Large intestine (tissue), 3 donors: ENCODE measurements around the gene GNG10. TPM values are rescaled to one million over a fixed set of nuclear protein-coding genes. Genes with fewer than 3 reads are reported as not detected.

ENCODE experiments used
- DNase-seq, 2 donors: peaks; one replicate each; pipeline versions ENCODE4 v3.0.0 to v3.0.0-alpha.2; 2013
- H3K27ac ChIP-seq: one replicate; pipeline ENCODE4 v1.5.1; 2013; ENCODE audit warnings: low read length
- H3K27me3 ChIP-seq: 2 replicates; pipeline ENCODE4 v1.6.1; 2013; ENCODE audit warnings: low read length; ENCODE audit not compliant: control insufficient read depth, insufficient read depth
- H3K36me3 ChIP-seq: 2 replicates; pipeline ENCODE4 v1.6.1; 2013; ENCODE audit warnings: low read length; ENCODE audit not compliant: control insufficient read depth, insufficient read depth
- H3K4me1 ChIP-seq: one replicate; pipeline ENCODE4 v1.6.1; 2013; ENCODE audit warnings: low read length; ENCODE audit not compliant: control insufficient read depth, insufficient read depth
- H3K4me3 ChIP-seq: one replicate; pipeline ENCODE4 v1.5.1; 2013; ENCODE audit warnings: low read length
- H3K9me3 ChIP-seq: one replicate; pipeline ENCODE4 v1.6.1; 2013; ENCODE audit warnings: mild to moderate bottlenecking, low read depth, low read length, moderate library complexity; ENCODE audit not compliant: control insufficient read depth
- WGBS: methylation state at CpG from one replicate; pipeline ENCODE4 v1.1.5; 2013; ENCODE audit warnings: low lambda C conversion rate; ENCODE audit not compliant: insufficient coverage; 5-methylcytosine and 5-hydroxymethylcytosine counted together
- polyA plus RNA-seq: library from polyadenylated mRNA; unstranded; fragments of 120-200 nt; gene quantifications from one replicate; pipeline ENCODE4 v1.2.1, GENCODE V29; 2013

Gene GNG10
- polyA plus RNA-seq, 1 donor, result 51.5 TPM

DNA sequence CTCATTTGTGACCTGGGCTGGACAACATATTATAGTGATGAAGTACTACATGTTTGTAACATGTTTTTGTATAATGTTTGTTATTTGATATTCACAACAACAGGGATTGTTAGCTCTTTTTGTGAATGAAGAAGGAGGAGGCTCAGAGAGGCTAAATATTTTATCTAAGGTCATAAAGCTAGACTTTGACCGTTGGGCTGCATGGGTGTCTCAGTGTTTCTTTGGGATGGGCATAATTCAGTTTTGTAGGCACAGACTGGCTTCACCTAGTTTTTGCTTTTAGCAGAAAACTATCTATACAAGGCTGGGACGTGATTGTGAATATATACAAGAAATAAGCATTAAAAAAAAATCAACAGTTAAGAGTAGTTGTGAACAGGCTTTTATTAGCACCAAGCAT is 15.0 kb upstream of the GNG10 start:
- H3K4me3 ChIP-seq, result no peak overlapping the region

DNA sequence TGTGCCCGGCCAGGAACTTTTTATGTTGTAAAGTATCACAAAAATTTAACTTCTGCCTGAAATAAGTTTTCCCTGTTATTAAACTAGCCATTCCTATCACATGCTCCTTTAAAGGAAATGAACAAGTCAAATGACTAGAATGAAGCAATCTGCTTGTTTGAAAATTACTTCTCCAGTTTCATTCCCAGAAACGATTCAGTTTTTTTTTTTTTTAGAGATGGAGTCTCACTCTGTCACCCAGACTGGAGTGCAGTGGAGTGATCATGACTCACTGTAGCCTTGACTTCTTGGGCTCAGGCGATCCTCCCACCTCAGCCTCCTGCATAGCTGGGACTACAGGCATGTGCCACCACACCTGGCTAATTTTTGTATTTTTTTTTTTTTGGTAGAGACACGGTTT is 13.3 kb upstream of the GNG10 start:
- Histone ChIP-seq H3K4me1 (no peaks in the 10 kb centered on the region), H3K36me3 (peaks cover 17% of the 10 kb centered on the region), H3K27ac (no peak overlapping the region), H3K27me3 (no peaks in the 10 kb centered on the region), H3K4me3 (no peak overlapping the region), H3K9me3 (no peaks in the 10 kb centered on the region)
- DNase-seq, result no peak
- WGBS, result 100% methylated on average over 1 of the region's 4 CpGs

More for the DNA sequence above, 15.0 kb upstream of the GNG10 start:
- Histone ChIP-seq H3K9me3 (no peaks in the 10 kb centered on the region), H3K27ac (no peak overlapping the region), H3K4me1 (no peaks in the 10 kb centered on the region), H3K36me3 (peaks cover 17% of the 10 kb centered on the region), H3K27me3 (no peaks in the 10 kb centered on the region)
- 88% methylated on average over 1 of the region's 2 CpGs for WGBS
- DNase-seq, result no peak

DNA sequence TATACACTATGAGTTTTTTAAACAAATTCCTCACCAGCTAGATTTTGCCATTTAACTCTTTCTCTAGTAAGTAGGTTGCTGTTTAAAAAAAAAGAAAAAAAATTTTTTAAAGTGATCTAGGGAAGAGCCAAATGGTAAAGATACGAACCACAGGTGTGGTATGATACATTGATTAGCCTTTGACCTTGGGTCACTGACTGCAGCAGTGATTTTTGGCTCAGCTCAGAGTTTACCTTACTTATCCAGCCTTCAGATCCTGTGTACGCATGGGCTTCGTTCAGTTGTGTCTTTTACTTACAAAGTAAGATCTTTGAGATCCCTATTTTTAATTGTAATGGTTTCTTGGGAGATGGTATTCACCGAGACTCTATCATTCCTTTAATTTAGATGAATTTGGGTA is 12.4 kb upstream of the GNG10 start:
- Histone ChIP-seq H3K27ac (no peak overlapping the region), H3K4me1 (no peaks in the 10 kb centered on the region), H3K9me3 (no peaks in the 10 kb centered on the region), H3K36me3 (peaks cover 18% of the 10 kb centered on the region), H3K4me3 (no peak overlapping the region), H3K27me3 (no peaks in the 10 kb centered on the region)
- no peak for DNase-seq
- WGBS, result 51% methylated on average over 3 of the region's 4 CpGs

DNA sequence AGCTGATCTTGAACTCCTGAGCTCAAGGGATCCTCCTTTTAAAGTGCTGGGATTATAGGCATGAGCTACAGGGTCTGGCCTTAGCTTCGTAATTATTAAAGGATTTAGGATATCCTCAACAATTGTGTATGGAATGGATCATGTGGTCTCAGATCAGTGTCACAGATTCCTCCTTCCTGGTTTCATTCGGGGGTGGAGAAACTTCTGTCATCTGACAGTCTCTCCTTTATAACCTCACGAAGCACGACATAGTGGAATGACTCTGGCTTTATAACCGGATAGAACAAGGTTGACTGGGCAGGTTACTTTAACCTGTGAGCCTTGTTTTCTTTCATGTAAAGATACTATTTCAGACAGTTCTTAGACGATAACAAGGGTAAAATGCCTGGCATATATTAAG is 4.4 kb upstream of the GNG10 start:
- Histone ChIP-seq H3K4me3 (no peak overlapping the region), H3K4me1 (peaks cover 12% of the 10 kb centered on the region), H3K27me3 (no peaks in the 10 kb centered on the region), H3K9me3 (no peaks in the 10 kb centered on the region), H3K36me3 (peaks cover 12% of the 10 kb centered on the region), H3K27ac (peak overlapping the region; percentile 87)
- no CpG with 5 or more reads among the region's 6 CpGs for WGBS
- DNase-seq, result peak; percentile 83 to 93

DNA sequence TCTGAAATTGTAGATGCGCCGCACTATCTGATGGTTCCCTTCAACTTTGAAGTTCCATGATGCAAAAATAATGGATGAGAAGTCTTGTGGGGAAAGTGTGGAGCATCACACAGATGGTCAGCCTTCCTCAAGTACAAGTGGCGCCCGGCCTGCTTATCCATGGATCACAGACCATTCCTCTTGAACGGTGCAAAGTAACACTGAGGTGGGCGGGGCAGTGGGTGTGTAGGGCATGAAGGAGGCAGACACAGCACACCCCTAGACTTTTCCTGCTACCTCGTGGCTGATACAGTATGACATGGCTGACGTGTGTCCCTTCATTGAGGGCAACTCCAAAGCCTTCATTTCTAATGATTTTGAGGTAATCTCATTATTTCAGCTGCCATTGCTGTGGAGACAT is 2.5 kb upstream of the GNG10 start:
- WGBS, result no CpG with 5 or more reads among the region's 8 CpGs
- no peaks in the 10 kb centered on the region for H3K9me3 ChIP-seq
- H3K36me3 ChIP-seq, result peaks cover 10% of the 10 kb centered on the region
- H3K4me1 ChIP-seq, result peaks cover 22% of the 10 kb centered on the region
- H3K27me3 ChIP-seq, result no peaks in the 10 kb centered on the region
- no peak overlapping the region for H3K27ac ChIP-seq
- peak in 1 of 2 donors; percentile 60 for DNase-seq
- no peak overlapping the region for H3K4me3 ChIP-seq

DNA sequence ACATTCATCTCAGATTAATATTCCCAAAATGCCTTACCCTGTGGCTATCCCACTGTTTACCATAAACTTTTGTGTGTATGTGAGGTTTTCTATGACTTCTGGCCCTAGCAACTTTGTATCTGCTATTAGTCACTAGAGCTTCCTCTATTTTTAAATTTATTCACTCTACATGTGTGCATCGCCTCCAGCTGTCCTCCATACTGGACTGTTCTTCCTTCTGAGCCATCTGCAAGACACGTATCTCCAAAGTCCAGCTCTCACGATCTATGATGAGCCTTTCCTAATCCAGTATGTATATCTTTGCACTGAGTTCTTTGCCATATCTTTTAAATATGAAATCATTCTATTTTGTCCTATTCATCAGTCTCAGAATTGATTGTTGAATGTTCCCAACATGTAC is 1.7 kb upstream of the GNG10 start:
- H3K27me3 ChIP-seq, result no peaks in the 10 kb centered on the region
- H3K4me3 ChIP-seq, result no peak overlapping the region
- H3K4me1 ChIP-seq, result peaks cover 22% of the 10 kb centered on the region
- no peak for DNase-seq
- no peak overlapping the region for H3K27ac ChIP-seq
- H3K36me3 ChIP-seq, result peaks cover 9% of the 10 kb centered on the region
- no peaks in the 10 kb centered on the region for H3K9me3 ChIP-seq
- WGBS, result 100% methylated on average over 2 of the region's 3 CpGs

DNA sequence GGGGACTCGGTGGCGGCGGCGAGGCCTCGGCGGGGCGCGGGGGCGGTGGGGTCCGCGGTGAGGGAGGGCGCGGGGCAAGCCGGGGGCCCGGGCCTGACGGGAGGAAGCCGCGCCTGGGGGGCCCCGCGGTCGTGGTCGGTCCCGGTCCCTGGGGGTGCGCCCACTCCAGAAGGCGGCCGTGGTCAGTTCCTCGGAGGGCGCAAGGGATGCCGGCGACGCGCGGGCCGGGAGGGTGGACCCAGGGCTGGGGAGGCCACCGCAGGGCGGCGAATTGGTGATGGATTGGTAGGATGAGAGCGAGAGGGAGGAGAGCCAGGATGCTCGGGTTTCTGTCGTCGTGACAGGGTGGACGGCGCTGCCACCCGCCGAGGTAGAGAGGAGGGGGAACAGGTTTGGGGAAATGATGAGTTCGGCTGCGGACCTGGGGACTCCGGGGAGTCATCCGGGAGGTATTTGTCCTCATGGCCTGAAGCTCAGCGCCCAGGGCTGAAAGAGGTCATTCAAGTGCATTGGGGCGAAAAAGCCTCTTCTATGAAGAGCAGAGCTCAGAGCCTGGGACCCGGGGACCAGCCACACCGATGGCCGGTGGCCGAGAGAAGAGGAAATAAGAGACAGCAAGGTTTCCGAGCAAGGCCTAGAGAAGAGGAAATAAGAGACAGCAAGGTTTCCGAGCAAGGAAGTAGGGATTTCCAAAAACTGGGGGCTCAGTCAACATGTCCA is 557 bp downstream of the GNG10 start:
- H3K9me3 ChIP-seq, result no peaks in the 10 kb centered on the region
- no CpG with 5 or more reads among the region's 57 CpGs for WGBS
- peak overlapping the region; percentile 68 for H3K27ac ChIP-seq
- peak overlapping the region; percentile 73 for H3K4me3 ChIP-seq
- peaks cover 19% of the 10 kb centered on the region for H3K4me1 ChIP-seq
- DNase-seq, result peak; percentile 33 to 60
- peaks cover 7% of the 10 kb centered on the region for H3K36me3 ChIP-seq
- no peaks in the 10 kb centered on the region for H3K27me3 ChIP-seq

DNA sequence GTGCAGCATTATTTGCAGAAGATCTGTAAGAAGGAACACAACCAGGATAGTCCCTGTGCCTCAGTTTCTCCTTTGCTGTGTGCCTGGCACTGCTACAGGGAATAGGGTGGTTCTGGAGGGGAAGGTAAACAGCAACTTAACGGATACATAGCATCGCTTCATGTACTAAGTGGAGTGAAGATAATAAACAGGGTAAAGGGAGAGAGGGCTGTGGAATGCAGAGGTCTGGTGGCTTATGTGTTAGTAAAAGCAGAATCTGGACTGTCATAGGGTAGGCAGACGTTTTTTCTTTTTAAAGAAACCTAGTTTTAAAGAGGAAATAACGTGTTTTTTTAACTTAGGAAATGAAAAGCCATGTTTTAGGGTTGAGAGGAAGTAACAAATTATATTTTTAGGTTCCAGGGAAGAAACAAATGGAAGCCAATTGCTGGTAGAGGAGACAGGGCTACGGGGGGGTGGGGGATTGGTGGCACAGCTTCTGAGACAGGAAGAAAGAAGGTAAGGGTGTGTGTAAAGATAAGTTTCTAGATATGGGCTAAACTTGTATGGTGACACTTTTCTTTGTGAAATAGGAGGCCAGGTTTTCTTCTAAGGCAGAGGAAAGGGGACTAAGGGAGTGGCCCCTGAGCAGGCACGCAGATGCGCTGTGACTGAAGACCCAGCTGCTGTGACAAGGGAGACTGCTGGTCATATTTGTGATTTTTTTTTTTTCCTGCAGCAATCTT is 1.3 kb downstream of the GNG10 start:
- Histone ChIP-seq H3K27ac (peak overlapping the region; percentile 68), H3K4me1 (peaks cover 15% of the 10 kb centered on the region), H3K4me3 (peak overlapping the region; percentile 73), H3K27me3 (no peaks in the 10 kb centered on the region), H3K9me3 (no peaks in the 10 kb centered on the region), H3K36me3 (peaks cover 13% of the 10 kb centered on the region)
- WGBS, result 18% methylated on average over 3 of the region's 7 CpGs
- DNase-seq, result peak in 1 of 2 donors; percentile 34

DNA sequence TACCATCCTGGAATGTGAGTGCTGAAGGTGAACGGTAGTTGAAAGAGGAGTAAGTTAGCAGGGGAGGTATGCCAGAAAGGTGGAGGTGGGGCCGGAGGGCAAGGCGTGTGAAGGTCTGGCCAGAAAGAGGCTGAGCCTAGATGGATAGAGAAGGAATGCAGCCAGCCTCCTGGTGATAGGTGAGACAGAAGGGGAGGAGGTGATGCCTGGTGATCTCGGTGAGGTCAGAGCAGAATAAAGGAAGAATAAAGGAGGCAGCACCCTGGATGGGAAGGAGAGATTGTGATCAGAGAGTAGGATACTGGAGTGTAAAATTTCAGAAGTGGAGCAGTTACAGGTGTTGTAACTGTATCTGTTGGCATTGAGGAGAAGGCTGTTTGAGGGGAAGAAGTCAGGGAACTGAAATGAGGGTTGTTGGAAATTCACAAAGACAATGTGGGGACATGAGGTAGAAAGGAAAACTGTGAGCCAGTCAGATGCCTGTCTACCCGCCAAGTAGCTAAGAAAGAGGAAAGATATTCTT is 2.0 kb downstream of the GNG10 start:
- Histone ChIP-seq H3K27me3 (no peaks in the 10 kb centered on the region), H3K9me3 (no peaks in the 10 kb centered on the region), H3K4me3 (no peak overlapping the region), H3K27ac (peak overlapping the region; percentile 68), H3K4me1 (peaks cover 15% of the 10 kb centered on the region), H3K36me3 (peaks cover 14% of the 10 kb centered on the region)
- 47% methylated on average over 3 of the region's 5 CpGs for WGBS
- DNase-seq, result no peak

DNA sequence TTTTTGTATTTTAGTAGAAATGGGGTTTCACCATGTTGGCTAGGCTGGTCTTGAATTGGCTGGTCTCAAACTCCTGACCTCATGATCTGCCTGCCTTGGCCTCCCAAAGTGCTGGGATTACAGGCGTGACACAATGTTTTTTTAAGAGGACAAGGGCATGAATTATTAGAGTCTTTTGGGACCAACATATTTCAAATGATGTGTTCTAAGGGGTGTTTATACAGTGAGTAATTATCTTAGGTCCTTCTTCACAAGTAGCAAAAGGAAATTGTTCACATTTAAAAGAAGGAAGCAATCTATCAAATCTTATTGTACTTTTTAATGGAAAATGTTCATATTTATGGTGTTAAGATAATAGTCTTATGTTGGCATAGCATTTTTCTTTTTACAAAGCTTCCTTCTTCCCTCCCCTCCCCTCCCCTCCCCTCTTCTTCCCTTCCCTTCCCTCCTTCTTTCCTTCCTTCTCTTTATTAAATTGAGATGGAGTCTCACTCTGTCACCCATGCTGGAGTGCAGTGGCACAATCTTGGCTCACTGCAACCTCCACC is 6.7 kb downstream of the GNG10 start:
- no peak for DNase-seq
- Histone ChIP-seq H3K36me3 (peaks cover 18% of the 10 kb centered on the region), H3K4me1 (peaks cover 3% of the 10 kb centered on the region), H3K27me3 (no peaks in the 10 kb centered on the region), H3K4me3 (no peak overlapping the region), H3K27ac (no peak overlapping the region), H3K9me3 (no peaks in the 10 kb centered on the region)
- no CpG with 5 or more reads among the region's 1 CpG for WGBS
